Iris pigment epithelial cell (primary cell): ENCODE measurements around the gene ZNF227.
"Not testable (repeated sequence)": the region's sequence is repeated elsewhere in the genome, so short reads cannot be mapped to it uniquely, and the experiment has no call there.

Experiments
- DNase-seq: peaks from one replicate; pipeline ENCODE4 v3.0.0-alpha.2; 2011; ENCODE audit warnings: low read depth

Gene ZNF227

DNA sequence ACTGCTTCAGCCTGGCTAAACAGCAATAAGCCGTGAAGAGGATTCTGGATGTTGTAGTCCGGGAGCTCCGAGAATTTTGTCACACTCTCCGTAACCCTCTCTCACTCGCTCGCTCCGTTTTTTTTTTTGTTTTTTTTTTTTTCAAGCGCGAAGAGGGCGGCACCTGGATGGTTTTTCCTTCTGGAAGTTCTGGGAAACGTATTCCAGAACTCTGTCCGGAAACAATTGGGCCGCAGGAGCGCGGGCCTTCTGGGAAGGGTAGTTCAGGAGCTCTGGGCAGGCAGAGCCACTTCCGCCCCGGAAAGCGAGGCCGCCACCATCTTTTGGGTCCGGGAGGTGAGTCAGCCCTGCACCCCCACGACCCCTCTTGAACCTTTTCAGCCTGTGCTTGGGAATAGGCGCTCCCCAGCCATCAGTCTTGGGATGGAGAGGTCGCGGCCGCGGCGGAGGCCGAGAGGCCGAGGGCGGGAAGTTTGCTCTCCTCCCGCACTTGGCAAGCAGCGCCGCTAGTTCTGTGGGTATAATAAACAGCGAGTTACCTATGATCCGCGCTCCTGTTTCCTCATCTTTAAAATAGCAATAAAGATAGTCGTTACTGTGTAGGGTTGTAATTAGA is at the start of gene ZNF227:
TSS of gene ZNF227 (plus strand) at position 283 of the 616 bp plus-strand sequence. CDS start 5,261 bp downstream, outside the sequence.
- DNase-seq = peak; percentile 93

DNA sequence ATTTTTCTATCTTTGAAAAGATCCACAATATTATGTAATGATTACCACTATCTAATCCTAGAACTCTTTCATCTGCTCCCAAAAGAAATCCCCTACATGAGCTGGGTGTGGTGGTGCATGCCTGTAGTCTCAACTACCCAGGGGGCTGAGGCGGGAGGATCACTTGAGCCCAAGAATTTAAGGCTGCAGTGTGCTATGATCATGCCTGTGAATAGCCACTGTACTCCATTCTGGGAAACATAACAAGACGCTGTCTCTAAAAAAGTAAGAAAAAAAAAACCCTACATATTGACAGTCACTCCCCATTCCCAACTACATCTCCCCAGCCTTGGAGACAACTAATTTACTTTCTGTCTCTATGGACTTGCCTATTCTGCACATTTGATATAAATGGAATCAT is 48.5 kb upstream of the ZNF227 start:
- no peak for DNase-seq

GRCh38 chr19:44164327-44164672 is 48.0 kb upstream of the ZNF227 start:
- DNase-seq = no peak

DNA sequence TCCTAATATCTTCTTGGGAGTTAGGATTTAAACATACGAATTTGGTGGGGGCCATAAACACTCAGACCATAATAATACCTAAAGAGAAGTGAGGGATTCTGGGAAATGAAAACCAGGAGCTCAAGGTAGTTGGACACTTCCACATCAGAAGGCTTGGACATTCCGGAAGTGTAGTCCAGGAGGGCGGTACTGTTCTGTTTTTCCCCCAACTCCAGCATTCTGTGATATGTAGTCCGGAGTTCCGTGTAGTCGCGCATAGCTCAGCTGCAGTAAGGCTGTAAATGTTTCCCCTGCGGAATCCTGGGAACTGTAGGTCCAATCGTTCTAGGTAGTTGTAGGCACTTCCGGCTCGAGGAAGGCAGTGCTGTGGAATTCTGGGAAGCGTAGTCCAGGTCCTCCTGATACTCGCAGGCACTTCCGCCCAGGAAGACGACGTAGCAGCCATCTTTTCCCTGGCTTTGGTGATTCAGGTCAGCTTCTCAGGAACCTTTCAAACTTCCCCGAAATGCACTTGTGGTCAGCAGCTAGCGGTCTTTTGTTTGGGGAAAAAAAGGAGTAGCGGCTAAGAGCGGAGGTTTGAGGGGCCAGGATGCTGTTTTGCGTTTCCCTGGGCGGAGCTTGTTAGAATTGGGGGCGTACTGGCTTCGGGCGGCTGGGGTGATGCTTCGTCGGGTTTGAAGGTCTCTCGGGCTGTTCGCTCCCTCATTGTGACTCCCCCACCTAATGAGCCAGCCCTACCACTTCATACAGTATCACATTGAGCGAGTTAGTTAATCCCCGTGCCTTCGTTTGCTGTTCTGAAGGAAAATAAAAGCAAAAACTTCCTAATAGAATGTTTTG is 47.4 kb upstream of the ZNF227 start, which contains the start of gene ZNF226:
TSS of gene ZNF226 (plus strand) at position 428 of the 840 bp plus-strand sequence. CDS start 4,981 bp downstream, outside the sequence.
- DNase-seq = peak; percentile 100

- DNase-seq = not testable (repeated sequence)
Measured at GRCh38 chr19:44170660-44171059, 41.7 kb upstream of the ZNF227 start.

GRCh38 chr19:44176590-44176989 is 35.7 kb upstream of the ZNF227 start:
- DNase-seq = peak; percentile 9

GRCh38 chr19:44180968-44181367 is 31.4 kb upstream of the ZNF227 start:
- DNase-seq = no peak

DNA sequence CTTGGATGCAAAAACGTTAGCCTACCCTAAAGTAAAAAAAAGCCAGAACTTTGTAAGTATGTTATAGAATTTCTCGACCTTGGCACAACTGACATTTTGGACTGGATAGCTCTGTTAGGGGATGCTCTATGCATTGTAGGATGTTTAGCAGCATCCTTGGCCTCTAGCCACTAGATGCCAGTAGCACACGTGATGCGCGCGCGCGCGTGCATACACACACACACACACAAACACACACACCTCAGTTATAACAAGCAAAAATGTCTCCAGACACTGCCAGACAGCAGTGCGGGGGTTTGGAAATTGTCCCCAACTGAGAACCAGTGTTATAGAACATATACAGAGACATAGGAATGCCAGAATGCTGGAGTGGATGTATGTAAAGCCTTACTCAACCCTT is 30.2 kb upstream of the ZNF227 start:
- DNase-seq = no peak

- DNase-seq = no peak
Measured at GRCh38 chr19:44190020-44190419, 22.3 kb upstream of the ZNF227 start.

- DNase-seq = no peak
Measured at GRCh38 chr19:44192127-44192526, 20.2 kb upstream of the ZNF227 start.

GRCh38 chr19:44196772-44197171 is 15.6 kb upstream of the ZNF227 start:
- DNase-seq = no peak

GRCh38 chr19:44202470-44202869 is 9.9 kb upstream of the ZNF227 start:
- DNase-seq = peak; percentile 79

GRCh38 chr19:44202974-44203373 is 9.4 kb upstream of the ZNF227 start:
- DNase-seq = no peak

DNA sequence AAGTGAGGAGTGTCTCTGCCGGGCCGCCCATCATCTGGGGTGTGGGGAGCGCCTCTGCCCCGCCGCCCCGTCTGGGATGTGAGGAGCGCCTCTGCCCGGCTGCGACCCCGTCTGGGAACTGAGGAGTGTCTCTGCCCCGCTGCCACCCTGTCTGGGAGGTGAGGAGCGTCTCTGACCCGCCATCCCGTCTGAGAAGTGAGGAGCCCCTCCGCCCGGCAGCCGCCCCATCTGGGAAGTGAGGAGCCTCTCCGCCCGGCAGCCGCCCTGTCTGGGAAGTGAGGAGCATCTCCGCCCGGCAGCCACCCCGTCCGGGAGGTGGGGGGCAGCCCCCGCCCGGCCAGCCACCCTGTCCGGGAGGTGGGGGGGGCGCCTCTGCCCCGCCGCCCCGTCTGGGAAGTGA is 8.5 kb upstream of the ZNF227 start:
- DNase-seq = not testable (repeated sequence)

DNA sequence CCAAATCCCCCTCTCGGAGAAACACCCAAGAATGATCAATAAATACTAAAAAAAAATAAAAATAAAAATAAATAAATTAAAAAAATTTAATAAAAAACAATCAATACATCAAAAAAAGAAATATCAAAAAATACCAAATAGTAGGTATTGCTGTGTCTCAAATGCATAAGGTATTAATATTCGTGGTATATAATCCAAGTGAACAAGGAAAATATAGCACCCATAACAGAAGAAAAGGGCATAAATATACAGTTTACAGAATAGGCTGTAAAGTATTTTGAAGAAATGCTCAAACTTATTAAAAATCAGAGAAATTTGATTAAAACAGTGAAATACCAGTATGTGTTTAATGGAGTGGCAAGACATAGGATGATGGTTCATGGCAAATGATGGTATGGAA is 7.6 kb upstream of the ZNF227 start:
- no peak for DNase-seq

- DNase-seq = peak; percentile 91
Measured at GRCh38 chr19:44207126-44207803, 5.1 kb upstream of the ZNF227 start.

- DNase-seq = peak; percentile 39
Measured at GRCh38 chr19:44212866-44213346, 574 bp downstream of the ZNF227 start.

DNA sequence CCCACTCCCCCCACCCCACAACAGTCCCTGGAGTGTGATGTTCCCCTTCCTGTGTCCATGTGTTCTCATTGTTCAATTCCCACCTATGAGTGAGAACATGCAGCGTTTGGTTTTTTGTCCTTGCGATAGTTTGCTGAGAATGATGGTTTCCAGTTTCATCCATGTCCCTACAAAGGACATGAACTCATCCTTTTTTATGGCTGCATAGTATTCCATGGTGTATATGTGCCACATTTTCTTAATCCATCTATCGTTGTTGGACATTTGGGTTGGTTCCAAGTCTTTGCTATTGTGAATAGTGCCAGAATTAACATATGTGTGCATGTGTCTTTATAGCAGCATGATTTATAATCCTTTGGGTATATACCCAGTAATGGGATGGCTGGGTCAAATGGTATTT is 7.6 kb downstream of the ZNF227 start:
- not testable (repeated sequence) for DNase-seq

DNA sequence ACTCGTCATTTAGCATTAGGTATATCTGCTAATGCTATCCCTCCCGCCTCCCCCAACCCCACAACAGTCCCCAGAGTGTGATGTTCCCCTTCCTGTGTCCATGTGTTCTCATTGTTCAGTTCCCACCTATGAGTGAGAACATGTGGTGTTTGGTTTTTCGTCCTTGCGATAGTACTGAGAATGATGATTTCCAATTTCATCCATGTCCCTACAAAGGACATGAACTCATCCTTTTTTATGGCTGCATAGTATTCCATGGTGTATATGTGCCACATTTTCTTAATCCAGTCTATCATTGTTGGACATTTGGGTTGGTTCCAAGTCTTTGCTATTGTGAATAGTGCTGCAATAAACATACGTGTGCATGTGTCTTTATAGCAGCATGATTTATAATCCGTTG is 8.4 kb downstream of the ZNF227 start:
- not testable (repeated sequence) for DNase-seq

GRCh38 chr19:44221291-44221690 is 9.0 kb downstream of the ZNF227 start:
- DNase-seq = not testable (repeated sequence)

GRCh38 chr19:44228318-44228717 is 16.0 kb downstream of the ZNF227 start:
- no peak for DNase-seq

DNA sequence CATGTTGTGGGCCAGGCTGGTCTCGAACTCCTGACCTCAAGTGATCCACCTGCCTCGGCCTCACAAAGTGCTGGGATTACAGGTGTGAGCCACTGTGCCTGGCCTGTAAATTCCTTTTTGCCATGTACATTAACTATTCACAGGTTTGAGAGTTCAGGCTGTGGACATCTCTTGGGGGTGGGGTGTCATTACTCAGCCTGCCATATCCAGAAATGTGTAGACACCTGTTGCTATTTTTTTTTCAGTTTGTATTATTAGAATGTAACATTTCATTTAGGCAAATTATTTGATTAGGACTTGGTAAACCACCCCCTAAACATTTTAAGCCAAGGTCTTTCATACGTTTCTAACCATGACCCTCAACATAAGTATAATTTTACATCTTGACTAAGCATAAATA is 20.5 kb downstream of the ZNF227 start:
- DNase-seq = no peak

GRCh38 chr19:44236384-44236783 is 24.1 kb downstream of the ZNF227 start:
- DNase-seq = no peak
